ENCODE data around the gene KIRREL1.

The KIRREL1 gene

DNA sequence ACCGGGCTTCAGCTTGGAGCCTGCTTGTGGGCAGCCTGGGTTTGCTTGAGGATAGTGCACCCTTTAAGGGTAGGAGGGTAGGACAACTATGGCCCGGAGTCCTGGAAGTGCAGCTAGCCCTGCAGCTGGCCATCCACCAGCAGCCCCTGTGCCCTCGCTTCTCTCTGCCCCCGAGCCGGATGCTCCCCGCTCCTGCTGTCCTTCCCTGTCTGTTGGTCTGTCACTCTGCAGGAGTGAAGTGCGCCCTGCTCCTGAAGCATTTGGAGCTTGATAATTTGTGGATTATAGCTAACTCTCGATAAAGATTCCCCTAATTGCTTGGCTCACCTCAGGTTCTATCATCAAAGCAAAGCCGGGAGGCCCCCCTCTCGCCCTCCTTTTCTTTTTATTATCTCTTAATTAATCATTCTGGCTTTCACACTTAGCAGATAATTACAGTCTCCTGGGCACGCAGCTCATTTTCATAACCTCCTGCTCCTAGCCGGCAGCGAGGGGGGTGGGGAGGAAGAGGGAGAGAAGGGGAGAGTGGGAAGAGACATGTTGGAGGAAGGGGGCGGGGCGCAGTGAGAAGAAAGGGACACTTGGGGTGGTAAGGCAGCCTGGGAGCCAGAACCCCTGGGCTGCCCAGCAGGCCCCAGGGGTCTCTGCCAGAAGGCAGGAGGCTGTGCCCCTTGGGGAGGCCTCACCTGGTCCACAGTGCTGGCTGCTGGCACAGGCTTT, 14.4 kb downstream of the KIRREL1 start:
- DNase-seq = no peak

DNA sequence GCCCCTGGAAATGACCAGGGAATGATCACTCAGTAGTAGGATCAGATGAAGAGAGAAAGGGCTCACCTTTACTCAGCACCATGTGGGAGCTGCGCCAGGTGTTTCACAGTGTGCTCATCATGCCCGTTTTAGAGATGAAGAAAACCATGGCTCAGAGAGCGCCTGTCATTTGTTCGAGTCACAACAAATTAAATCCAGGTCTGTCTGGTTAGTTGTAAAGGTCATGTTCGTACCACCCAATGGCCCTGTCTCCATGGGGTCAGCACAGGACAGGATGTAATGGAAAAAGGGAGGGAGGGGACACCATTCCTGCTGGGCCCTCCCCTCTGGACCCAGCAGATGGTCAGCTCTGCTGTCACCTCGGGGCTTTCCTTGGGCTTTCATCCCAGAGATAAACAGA, 15.2 kb downstream of the KIRREL1 start:
- no peak for DNase-seq

- DNase-seq = no peak
Observed at GRCh38 chr1:158011714-158012113, 18.3 kb downstream of the KIRREL1 start.

- DNase-seq = no peak
Observed at GRCh38 chr1:158013840-158014730, 20.6 kb downstream of the KIRREL1 start.

- DNase-seq = no peak
Observed at GRCh38 chr1:158014731-158015320, 21.4 kb downstream of the KIRREL1 start.

- no peak for DNase-seq
Observed at GRCh38 chr1:158016651-158017335, 23.3 kb downstream of the KIRREL1 start.

GRCh38 chr1:158017800-158018595, 24.6 kb downstream of the KIRREL1 start:
- DNase-seq = no peak

GRCh38 chr1:158019171-158019868, 25.9 kb downstream of the KIRREL1 start:
- DNase-seq = no peak

DNA sequence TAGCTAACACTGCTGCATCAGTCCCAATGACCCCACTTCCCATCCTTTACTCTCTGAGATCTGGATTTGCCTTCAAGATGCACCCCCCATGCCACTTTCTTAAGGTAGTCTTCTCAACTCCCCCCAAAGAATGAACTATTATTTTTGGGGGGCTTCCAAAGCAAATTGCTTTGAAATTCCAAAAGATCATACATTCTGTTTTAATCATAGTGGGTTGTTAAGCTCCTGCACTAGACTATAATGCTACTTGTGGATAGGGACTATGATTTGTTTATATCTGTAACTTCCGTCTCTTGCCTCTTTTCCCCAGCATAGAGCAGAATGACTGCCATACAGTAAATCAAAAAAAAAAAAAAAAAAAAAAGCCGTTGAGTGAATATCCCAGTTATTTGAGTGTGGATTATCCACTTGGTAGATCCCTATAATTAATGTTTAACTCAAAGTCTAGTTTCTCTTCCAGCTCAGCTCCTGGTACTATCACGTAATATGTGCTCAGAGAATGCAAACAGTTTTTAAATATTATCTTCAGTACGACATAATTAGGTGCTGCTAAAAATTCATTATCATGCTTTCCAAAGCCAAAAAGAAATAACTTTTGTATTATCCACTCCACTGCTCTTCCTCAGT, 26.9 kb downstream of the KIRREL1 start:
- no peak for DNase-seq

GRCh38 chr1:158020886-158021620, 27.6 kb downstream of the KIRREL1 start:
- no peak for DNase-seq

DNA sequence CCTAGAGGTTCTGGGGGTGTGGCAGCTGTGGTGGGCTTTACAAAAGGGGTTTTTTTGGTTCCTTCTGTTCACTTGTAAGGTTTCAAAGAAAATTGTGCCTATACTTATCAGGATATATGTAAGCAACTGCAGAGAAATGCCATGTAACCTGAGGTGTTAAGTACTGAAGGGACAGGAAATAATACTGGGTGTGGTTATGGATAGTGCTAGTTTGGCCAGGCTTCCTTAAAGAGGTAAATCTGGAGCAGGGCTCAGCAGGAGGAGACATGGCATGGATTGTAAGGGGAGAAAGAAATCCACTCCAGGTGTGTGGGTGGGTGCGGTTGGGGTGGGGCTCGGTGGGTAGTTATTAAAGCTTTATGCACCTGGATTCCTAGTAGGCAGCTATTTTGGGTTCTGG, 28.3 kb downstream of the KIRREL1 start:
- no peak for DNase-seq

- no peak for DNase-seq
Observed at GRCh38 chr1:158022554-158023312, 29.3 kb downstream of the KIRREL1 start.

DNA sequence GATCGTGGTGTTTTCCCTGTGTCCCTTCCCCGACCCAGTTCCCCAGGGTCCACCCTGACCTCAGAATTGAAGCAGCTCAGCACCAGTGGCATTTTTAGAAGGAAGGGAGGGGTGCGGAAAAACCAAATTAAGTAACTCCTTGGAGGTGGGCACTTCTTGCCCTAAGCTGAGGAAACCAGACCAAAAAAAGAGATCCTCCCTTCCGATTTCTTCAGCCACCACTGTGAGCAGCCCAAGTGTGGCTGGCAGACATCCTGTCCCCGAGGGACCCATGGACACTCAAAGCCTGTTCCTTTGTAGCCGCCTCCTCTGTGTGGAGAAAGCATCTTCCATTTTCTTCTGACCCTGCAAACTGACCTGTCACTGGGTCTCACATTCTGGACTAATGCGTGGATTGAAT, 31.3 kb downstream of the KIRREL1 start:
- no peak for DNase-seq

GRCh38 chr1:158025576-158026230, 32.3 kb downstream of the KIRREL1 start:
- DNase-seq = no peak

DNA sequence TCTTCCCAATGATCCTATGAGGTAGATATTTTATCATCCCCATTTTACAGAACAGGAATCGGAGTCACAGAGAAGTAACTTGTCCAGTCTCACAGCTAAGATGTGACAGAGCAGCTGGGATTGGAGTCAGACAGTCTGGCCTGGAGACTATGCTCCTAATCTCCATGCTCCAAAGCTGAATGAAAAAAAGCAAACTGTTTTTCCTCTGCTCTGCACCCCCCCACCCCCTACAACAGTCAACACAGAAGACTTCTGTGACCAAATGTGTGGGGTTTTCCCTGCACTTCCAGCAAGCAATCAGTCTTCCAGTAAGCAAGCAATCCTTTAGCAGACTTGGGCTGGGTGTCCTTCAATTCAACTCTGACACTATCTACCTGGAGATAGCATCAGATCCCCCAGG, 33.2 kb downstream of the KIRREL1 start:
- DNase-seq = no peak

- no peak for DNase-seq
Observed at GRCh38 chr1:158027508-158027907, 34.1 kb downstream of the KIRREL1 start.

DNA sequence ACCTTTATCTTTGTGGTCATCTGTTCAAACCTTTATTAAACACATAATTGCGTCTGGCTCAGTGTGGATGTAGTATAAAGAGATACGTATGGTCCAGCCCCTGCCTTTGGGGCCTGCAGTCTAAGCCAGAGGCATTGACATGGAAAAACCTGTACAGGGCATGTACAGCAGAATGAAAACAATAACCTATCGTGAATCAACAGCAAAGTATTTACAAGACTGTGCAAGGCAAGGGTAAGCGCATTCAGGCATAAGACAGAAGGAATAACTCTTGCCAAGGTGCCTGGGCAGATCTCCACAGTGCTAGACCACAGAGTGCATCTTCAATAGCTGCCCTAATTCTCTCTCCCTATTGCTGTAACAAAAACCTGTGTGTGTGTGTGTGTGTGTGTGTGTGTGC, 35.5 kb downstream of the KIRREL1 start:
- DNase-seq = no peak

DNA sequence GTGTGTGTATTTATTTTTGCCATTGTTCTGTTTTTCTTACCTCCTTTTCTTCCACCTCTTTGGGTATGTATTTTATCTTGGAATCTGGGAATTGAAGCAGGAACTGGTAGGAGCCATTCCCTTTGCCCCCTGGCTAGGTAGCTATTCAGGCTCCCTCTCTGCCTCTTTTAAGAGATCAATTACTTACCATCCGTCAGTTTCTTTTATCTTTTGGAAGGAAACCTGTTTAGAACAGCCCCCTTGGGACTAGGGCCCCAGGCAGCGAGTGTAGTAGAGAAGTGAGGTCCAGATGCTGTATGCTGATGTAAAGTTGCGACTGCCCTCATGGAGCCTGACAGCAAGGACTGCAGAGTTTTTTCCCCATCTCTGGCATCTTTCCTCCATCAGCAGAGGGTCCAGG, 41.6 kb downstream of the KIRREL1 start:
- no peak for DNase-seq

DNA sequence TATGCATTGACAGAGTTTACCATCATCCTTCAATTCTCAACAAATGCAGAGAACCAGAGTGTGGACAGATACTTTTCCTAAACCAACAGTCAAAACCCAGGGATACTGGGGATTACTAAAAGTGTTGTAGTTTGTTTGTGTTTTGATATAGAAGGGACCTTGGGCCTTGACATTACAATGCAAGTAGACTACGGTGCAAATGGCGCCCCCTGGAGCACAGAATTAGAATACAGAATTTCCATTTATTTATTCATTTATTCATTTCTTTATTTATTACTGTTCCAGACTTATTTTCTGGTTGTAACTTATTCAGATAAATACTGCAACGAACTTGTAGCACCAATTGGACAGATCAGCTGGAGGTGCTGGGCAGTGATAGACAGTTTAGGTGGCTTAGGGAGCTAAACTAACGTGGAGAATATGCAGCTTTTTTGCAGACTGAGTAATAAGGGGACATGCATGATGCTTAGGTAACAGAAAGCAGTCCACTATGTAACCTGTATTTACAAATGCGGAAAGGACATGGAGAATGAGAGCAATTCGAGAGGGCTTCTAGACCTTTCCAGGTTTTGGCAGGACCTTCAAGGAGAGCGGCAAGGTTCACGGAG, 42.6 kb downstream of the KIRREL1 start:
- DNase-seq = no peak

Measured in activated CD4-positive, alpha-beta T cell treated with anti-CD3 and anti-CD28 coated beads for 4 hours (primary cell).